ENCODE measurements around the gene ZBTB2. TPM values are rescaled to one million over a fixed set of nuclear protein-coding genes. Genes with fewer than 3 reads are reported as not detected.
A peak's percentile ranks its signal among the peaks of the same experiment; 100 is the strongest.
"Not testable (repeated sequence)": the region's sequence is repeated elsewhere in the genome, so short reads cannot be mapped to it uniquely, and the experiment has no call there.

ZBTB2 gene
- total RNA-seq, 1 donor from 2014 or later, result 14.0 TPM

- no peak for TF ChIP-seq CTCF (IDR thresholded peaks at IDR 0.05; ENCODE audit: insufficient read depth, low read length, poor library complexity, severe bottlenecking)
- Histone ChIP-seq H3K4me3 (ENCODE audit: low read depth, low read length) (no peak overlapping the region), H3K27me3 (ENCODE audit: control insufficient read depth, insufficient read depth, low read length) (no peaks in the 10 kb centered on the region), H3K36me3 (ENCODE audit: control insufficient read depth, insufficient read depth, low read length) (no peaks in the 10 kb centered on the region)
- peak; percentile 79 for DNase-seq (ENCODE audit: low read depth)
Observed at GRCh38 chr6:151317103-151317994, 74.0 kb downstream of the ZBTB2 start.

DNA sequence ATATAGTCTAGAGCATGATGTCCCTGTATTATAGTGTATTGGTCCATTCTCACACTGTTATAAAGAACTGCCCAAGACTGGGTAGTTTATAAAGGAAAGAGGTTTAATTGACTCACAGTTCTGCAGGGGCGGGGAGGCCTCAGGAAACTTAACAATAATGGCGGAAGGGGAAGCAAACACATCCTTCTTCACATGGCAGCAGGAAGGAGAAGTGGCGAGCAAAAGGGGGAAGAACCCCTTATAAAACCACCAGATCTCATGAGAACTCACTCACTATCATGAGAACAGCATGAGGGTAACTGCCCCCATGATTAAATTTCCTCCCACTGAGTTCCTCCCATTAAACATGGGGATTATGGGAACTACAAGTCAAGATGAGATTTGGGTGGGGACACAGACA is 75.7 kb downstream of the ZBTB2 start:
- not testable (repeated sequence) for H3K4me3 ChIP-seq (ENCODE audit: low read depth, low read length); DNase-seq (ENCODE audit: low read depth); H3K36me3 ChIP-seq (ENCODE audit: control insufficient read depth, insufficient read depth, low read length); H3K27me3 ChIP-seq (ENCODE audit: control insufficient read depth, insufficient read depth, low read length)

Other genes with a start within 250 kb of the ZBTB2 start
- 526 and 581 TPM in 2 replicates for gene AKAP12, start 151.6 kb downstream of the ZBTB2 start, total RNA-seq
- gene RMND1, start 60.6 kb upstream of the ZBTB2 start, total RNA-seq, result 49.2 and 59.8 TPM in 2 replicates
- gene CCDC170, start 102.5 kb upstream of the ZBTB2 start, total RNA-seq, result 0.14 TPM in 1 of 2 replicates, not detected in the other

Data from kidney epithelial cell (primary cell).